WTC11 (cell line): Measurements from ENCODE around the gene CXXC1. TPM values are rescaled to one million over a fixed set of nuclear protein-coding genes. Genes with fewer than 3 reads are reported as not detected.

Experiments
- ATAC-seq: fragments of 200-7000 bp; cut with Tn5 transposase; 2 replicates; pipeline ENCODE4 v1.10.0; 2021; ENCODE audit warnings: mild to moderate bottlenecking, moderate library complexity
- CTCF ChIA-PET: fragments of 300-600 bp; sonication (Branson Sonifier 250); formaldehyde crosslinking; loops from one replicate; lab custom pipeline; 2021; ENCODE audit warnings: antibody characterized with exemption; lab: Charles Lee
- POLR2A ChIA-PET: fragments of 350-600 bp; sonication (Branson Sonifier 250); formaldehyde crosslinking; loops from one replicate; lab custom pipeline; 2021; ENCODE audit warnings: antibody characterized with exemption; lab: Charles Lee
- DNase-seq: peaks from one replicate; pipeline ENCODE4 v3.0.0; 2021; ENCODE audit warnings: low spot score
- H3K27ac Mint-ChIP-seq: 2 replicates; pipeline ENCODE4 v1.8.0; 2021; ENCODE audit warnings: mixed read lengths
- H3K27me3 Mint-ChIP-seq: 2 replicates; pipeline ENCODE4 v1.8.0; 2021; ENCODE audit warnings: low read depth, mild to moderate bottlenecking, moderate library complexity, mixed read lengths
- H3K36me3 Mint-ChIP-seq: 2 replicates; pipeline ENCODE4 v1.8.0; 2021; ENCODE audit warnings: mixed read lengths
- H3K4me1 Mint-ChIP-seq: 2 replicates; pipeline ENCODE4 v1.8.0; 2022; ENCODE audit warnings: mixed read lengths
- H3K4me3 Mint-ChIP-seq: 2 replicates; pipeline ENCODE4 v1.8.0; 2021; ENCODE audit warnings: mild to moderate bottlenecking, moderate library complexity, mixed read lengths
- H3K9me3 Mint-ChIP-seq: 2 replicates; pipeline ENCODE4 v1.8.0; 2021; ENCODE audit warnings: mixed read lengths
- AR ChIP-seq: fragments of 250-450 bp; sonication (Bioruptor Pico); IDR thresholded peaks from 2 replicates; pipeline ENCODE4 v1.9.0; 2021; ENCODE audit warnings: mild to moderate bottlenecking
- ATF3 ChIP-seq: sonication (generic); formaldehyde crosslinking; conservative IDR thresholded peaks from 2 replicates; pipeline ENCODE4 v1.8.1; 2022; ENCODE audit warnings: mild to moderate bottlenecking, missing genetic modification reagents
- ATF6 ChIP-seq: sonication (generic); formaldehyde crosslinking; IDR thresholded peaks from 2 replicates; pipeline ENCODE4 v1.8.1; 2023; ENCODE audit warnings: mild to moderate bottlenecking, missing genetic modification reagents
- ESRRA ChIP-seq: sonication (generic); formaldehyde crosslinking; IDR thresholded peaks from 2 replicates; pipeline ENCODE4 v1.8.1; 2022; ENCODE audit warnings: mild to moderate bottlenecking, missing genetic modification reagents, borderline replicate concordance
- MXD4 ChIP-seq: fragments of 250-450 bp; sonication (Bioruptor Pico); IDR thresholded peaks from 2 replicates; pipeline ENCODE4 v1.8.0; 2021; ENCODE audit warnings: mild to moderate bottlenecking, moderate library complexity, borderline replicate concordance
- NR1H2 ChIP-seq: sonication (generic); formaldehyde crosslinking; IDR thresholded peaks from 2 replicates; pipeline ENCODE4 v1.9.0; 2021; ENCODE audit warnings: mild to moderate bottlenecking, moderate library complexity, missing genetic modification reagents
- RELA ChIP-seq: sonication (generic); formaldehyde crosslinking; IDR thresholded peaks from 2 replicates; pipeline ENCODE4 v1.8.1; 2022; ENCODE audit warnings: missing genetic modification reagents, mild to moderate bottlenecking, borderline replicate concordance
- USF1 ChIP-seq: sonication (generic); formaldehyde crosslinking; IDR thresholded peaks from 2 replicates; pipeline ENCODE4 v1.8.0; 2022; ENCODE audit warnings: mild to moderate bottlenecking, missing genetic modification reagents
- ZBTB43 ChIP-seq: sonication (generic); formaldehyde crosslinking; IDR thresholded peaks from 2 replicates; pipeline ENCODE4 v1.8.1; 2023; ENCODE audit warnings: mild to moderate bottlenecking, missing genetic modification reagents
- ZNF317 ChIP-seq: sonication (generic); formaldehyde crosslinking; IDR thresholded peaks from 2 replicates; pipeline ENCODE4 v1.8.1; 2023; ENCODE audit warnings: low read depth, mild to moderate bottlenecking, moderate library complexity, missing genetic modification reagents, borderline replicate concordance
- total RNA-seq: library from RNA; stranded (reverse); gene quantifications from 3 replicates; pipeline ENCODE4 v1.2.3, GENCODE V29; 2021
- TF ChIP-seq, protein P1 (sequence below): sonication (generic); formaldehyde crosslinking; IDR thresholded peaks from 2 replicates; pipeline ENCODE4 v1.8.1; 2023; ENCODE audit warnings: mild to moderate bottlenecking, missing genetic modification reagents, borderline replicate concordance
- TF ChIP-seq, protein P2 (sequence below): sonication (generic); formaldehyde crosslinking; IDR thresholded peaks from 2 replicates; pipeline ENCODE4 v1.8.1; 2023; ENCODE audit warnings: mild to moderate bottlenecking, missing genetic modification reagents, moderate library complexity
- TF ChIP-seq, protein P3 (sequence below): fragments of 250-450 bp; sonication (Bioruptor Pico); IDR thresholded peaks from 2 replicates; pipeline ENCODE4 v1.9.0; 2021; ENCODE audit warnings: moderate library complexity, mild to moderate bottlenecking, inconsistent platforms, borderline replicate concordance

The CXXC1 gene
- total RNA-seq, 1 experiment from 2014 or later = 94.5 TPM

DNA sequence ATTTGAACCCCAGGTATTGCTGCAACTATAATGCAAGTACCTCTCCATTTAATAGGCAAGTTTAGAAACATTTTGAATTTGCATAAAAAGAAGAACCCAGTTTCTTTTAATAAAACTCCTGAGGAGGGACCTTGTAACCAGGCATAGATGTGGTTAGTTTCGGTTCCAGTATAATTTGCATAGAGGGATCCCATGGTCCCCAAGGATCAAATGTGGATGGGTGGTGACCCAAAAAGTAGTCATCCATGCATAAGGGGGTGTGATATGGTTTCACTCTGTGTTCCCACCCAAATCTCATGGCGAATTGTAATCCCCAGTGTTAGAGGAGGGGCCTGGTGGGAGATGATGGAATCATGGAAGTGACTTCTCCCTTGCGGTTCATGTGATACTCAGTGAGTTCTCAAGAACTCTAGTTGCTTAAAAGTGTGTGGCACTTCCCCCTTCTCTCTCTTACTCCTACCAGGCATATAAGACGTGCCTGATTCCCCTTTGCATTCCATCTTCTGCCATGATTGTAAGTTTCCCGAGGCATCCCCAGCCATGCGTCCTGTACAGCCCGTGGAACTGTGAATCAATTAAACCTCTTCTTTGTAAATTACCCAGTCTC is 47.2 kb upstream of the CXXC1 start (continued):
- TF ChIP-seq MXD4 (CRISPR knock-in tag) (no peak), ZNF317 (CRISPR knock-in tag) (no peak), RELA (no peak), ESRRA (CRISPR knock-in tag) (no peak), USF1 (no peak), ZBTB43 (CRISPR knock-in tag) (no peak), ATF6 (CRISPR knock-in tag) (no peak), AR (CRISPR knock-in tag) (no peak)
- TF ChIP-seq, protein P1, sequence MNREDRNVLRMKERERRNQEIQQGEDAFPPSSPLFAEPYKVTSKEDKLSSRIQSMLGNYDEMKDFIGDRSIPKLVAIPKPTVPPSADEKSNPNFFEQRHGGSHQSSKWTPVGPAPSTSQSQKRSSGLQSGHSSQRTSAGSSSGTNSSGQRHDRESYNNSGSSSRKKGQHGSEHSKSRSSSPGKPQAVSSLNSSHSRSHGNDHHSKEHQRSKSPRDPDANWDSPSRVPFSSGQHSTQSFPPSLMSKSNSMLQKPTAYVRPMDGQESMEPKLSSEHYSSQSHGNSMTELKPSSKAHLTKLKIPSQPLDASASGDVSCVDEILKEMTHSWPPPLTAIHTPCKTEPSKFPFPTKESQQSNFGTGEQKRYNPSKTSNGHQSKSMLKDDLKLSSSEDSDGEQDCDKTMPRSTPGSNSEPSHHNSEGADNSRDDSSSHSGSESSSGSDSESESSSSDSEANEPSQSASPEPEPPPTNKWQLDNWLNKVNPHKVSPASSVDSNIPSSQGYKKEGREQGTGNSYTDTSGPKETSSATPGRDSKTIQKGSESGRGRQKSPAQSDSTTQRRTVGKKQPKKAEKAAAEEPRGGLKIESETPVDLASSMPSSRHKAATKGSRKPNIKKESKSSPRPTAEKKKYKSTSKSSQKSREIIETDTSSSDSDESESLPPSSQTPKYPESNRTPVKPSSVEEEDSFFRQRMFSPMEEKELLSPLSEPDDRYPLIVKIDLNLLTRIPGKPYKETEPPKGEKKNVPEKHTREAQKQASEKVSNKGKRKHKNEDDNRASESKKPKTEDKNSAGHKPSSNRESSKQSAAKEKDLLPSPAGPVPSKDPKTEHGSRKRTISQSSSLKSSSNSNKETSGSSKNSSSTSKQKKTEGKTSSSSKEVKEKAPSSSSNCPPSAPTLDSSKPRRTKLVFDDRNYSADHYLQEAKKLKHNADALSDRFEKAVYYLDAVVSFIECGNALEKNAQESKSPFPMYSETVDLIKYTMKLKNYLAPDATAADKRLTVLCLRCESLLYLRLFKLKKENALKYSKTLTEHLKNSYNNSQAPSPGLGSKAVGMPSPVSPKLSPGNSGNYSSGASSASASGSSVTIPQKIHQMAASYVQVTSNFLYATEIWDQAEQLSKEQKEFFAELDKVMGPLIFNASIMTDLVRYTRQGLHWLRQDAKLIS (CRISPR knock-in tag) = no peak

DNA sequence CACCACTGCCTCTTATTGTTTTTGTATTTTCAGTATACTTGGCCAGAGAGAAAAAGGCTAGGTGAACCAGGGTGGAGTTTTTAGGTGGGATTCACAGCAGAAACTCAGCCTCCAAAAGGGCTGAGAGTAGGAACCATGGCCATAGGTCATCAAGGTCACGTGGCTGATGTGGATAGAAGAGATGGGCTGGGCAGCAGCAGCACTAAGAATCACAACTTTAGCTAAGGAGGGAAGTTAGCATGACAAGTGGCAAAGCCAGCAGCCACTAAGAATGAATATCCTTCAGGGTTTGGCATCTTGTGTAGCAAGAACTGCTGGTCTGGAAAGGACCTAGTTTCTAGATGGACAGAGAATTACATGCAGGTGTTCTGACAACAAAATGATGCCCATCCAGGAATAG is 44.2 kb upstream of the CXXC1 start:
- DNase-seq = no peak
- no peaks in the 10 kb centered on the region for H3K4me1 Mint-ChIP-seq
- H3K27ac Mint-ChIP-seq = no peak overlapping the region
- peaks cover 4% of the 10 kb centered on the region; the same call in 1 of the 2 replicates for H3K36me3 Mint-ChIP-seq
- peaks cover 6% of the 10 kb centered on the region; the same call in 1 of the 2 replicates for H3K27me3 Mint-ChIP-seq
- TF ChIP-seq, protein P2, sequence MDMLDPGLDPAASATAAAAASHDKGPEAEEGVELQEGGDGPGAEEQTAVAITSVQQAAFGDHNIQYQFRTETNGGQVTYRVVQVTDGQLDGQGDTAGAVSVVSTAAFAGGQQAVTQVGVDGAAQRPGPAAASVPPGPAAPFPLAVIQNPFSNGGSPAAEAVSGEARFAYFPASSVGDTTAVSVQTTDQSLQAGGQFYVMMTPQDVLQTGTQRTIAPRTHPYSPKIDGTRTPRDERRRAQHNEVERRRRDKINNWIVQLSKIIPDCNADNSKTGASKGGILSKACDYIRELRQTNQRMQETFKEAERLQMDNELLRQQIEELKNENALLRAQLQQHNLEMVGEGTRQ (CRISPR knock-in tag) = no peak
- TF ChIP-seq, protein P3, sequence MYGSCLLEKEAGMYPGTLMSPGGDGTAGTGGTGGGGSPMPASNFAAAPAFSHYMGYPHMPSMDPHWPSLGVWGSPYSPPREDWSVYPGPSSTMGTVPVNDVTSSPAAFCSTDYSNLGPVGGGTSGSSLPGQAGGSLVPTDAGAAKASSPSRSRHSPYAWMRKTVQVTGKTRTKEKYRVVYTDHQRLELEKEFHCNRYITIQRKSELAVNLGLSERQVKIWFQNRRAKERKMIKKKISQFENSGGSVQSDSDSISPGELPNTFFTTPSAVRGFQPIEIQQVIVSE (CRISPR knock-in tag) = no peak
- TF ChIP-seq ATF3 = no peak
- TF ChIP-seq NR1H2 (CRISPR knock-in tag) = no peak
- ChIA-PET POLR2A (no interaction called here), CTCF (no interaction called here)
- ATAC-seq = no peak
- H3K4me3 Mint-ChIP-seq = no peak overlapping the region
- peaks cover 16% of the 10 kb centered on the region for H3K9me3 Mint-ChIP-seq
